ENCODE data around the gene BMP2K. TPM values are rescaled to one million over a fixed set of nuclear protein-coding genes. Genes with fewer than 3 reads are reported as not detected.

BMP2K gene
- total and polyA plus RNA-seq, 2 of the 8 experiments (the other 6 are each of a cell fraction or from before 2014, with no cell fraction given): 15.6 to 24.1 TPM

- Histone ChIP-seq H3K18ac (ENCODE audit: extremely low read depth, low read length) (no peak overlapping the region), H3K4ac (replicated peaks; ENCODE audit: insufficient read length, low read depth, low read length) (no peak overlapping the region), H4K20me1 (replicated peaks in 1 of 2; ENCODE audit: control insufficient read depth in 1 of 2, insufficient read depth in 2 of 2, low read length in 2 of 2) (peaks cover 0 to 2% of the 10 kb centered on the region in 2 experiments), H4K91ac (replicated peaks; ENCODE audit: insufficient read length, low read length) (no peak overlapping the region), H2BK15ac (ENCODE audit: low read length) (no peak overlapping the region), H3K4me2 (ENCODE audit: insufficient read depth in 1 of 2, low read depth in 2 of 2, low read length in 2 of 2) (no peak overlapping the region), H3K9me3 (ENCODE audit: insufficient read depth in 2 of 2, low read depth in 1 of 2, low read length in 1 of 2) (no peaks in the 10 kb centered on the region), H3K79me1 (ENCODE audit: low read depth, low read length) (no peaks in the 10 kb centered on the region), H2BK20ac (ENCODE audit: low read length) (no peak overlapping the region), H4K8ac (ENCODE audit: extremely low read depth, insufficient read depth, low read length) (no peak overlapping the region), H2AFZ (ENCODE audit: low read length) (no peak overlapping the region), H4K5ac (ENCODE audit: insufficient read length, low read depth, low read length) (no peak overlapping the region), H3K4me3 (ENCODE audit: extremely low read depth in 1 of 4, insufficient read depth in 2 of 4, low read depth in 3 of 4, low read length in 4 of 4) (no peak overlapping the region), H3K36me3 (ENCODE audit: control insufficient read depth in 2 of 4, insufficient read depth in 4 of 4, low read length in 3 of 4) (no peaks in the 10 kb centered on the region), H2AK5ac (ENCODE audit: low read depth, low read length) (no peak overlapping the region), H3K27ac (ENCODE audit: low read depth, low read length) (no peak overlapping the region), H3K23ac (ENCODE audit: insufficient read length) (no peak overlapping the region), H3K27me3 (replicated peaks in 1 of 4; ENCODE audit: control insufficient read depth in 3 of 4, extremely low read depth in 1 of 4, insufficient read depth in 3 of 4, low read length in 3 of 4) (peaks cover 0 to 6% (median under 1%) of the 10 kb centered on the region in 4 experiments; a peak in 2 of 7 replicates), H2BK120ac (replicated peaks; ENCODE audit: low read depth, low read length) (no peak overlapping the region), H3K9ac (replicated peaks in 1 of 4; ENCODE audit: extremely low read depth in 1 of 4, low read depth in 3 of 4, low read length in 3 of 4) (no peak overlapping the region), H3K4me1 (replicated peaks in 1 of 4; ENCODE audit: control insufficient read depth in 3 of 4, insufficient read depth in 4 of 4, low read length in 3 of 4) (no peaks in the 10 kb centered on the region), H3K14ac (ENCODE audit: insufficient read length) (no peak overlapping the region), H2BK5ac (ENCODE audit: low read depth, low read length) (no peak overlapping the region), H3K79me2 (ENCODE audit: control insufficient read depth in 1 of 2, insufficient read depth in 2 of 2, low read length in 2 of 2) (no peaks in the 10 kb centered on the region), H3K56ac (replicated peaks; ENCODE audit: insufficient read length, low read depth, low read length) (no peak overlapping the region), H3K23me2 (ENCODE audit: low read depth, low read length) (no peaks in the 10 kb centered on the region), H2BK12ac (ENCODE audit: low read depth, low read length) (no peak overlapping the region)
- ChIA-PET CTCF (ENCODE audit: partially characterized antibody) (no interaction called here), POLR2A (ENCODE audit: partially characterized antibody) (no interaction called here)
- 82% methylated on average over 3 of the region's 3 CpGs; no CpG with 5 or more reads in 1 of the 2 experiments for WGBS, 2 experiments (ENCODE audit: extremely low coverage in 1 of 2, insufficient coverage in 1 of 2, insufficient read length in 1 of 2, insufficient replicate concordance in 2 of 2, low coverage in 1 of 2, low lambda C conversion rate in 2 of 2, missing lambda C conversion rate in 1 of 2)
- no peak for DNase-seq (ENCODE audit: low read depth in 1 of 2, low spot score in 2 of 2)
- FAIRE-seq: no peak
- TF ChIP-seq ATF3 (IDR thresholded peaks at IDR 0.05; ENCODE audit: insufficient read depth, low read depth, low read length): no peak
- no peak for TF ChIP-seq ASH2L (IDR thresholded peaks at IDR 0.05; ENCODE audit: low read length)
- no peak for TF ChIP-seq BACH1 (IDR thresholded peaks at IDR 0.05; ENCODE audit: low read length)
- TF ChIP-seq POLR2AphosphoS5 (IDR thresholded peaks at IDR 0.05; ENCODE audit: low read depth, low read length): no peak
These were observed 169.6 kb downstream of the BMP2K start for GRCh38 chr4:78945651-78946179.
